Bronchial epithelial cell (primary cell): ENCODE results near the gene AMPH. TPM values are rescaled to one million over a fixed set of nuclear protein-coding genes. Genes with fewer than 3 reads are reported as not detected.

Experiments used
- DNase-seq: peaks from one replicate; pipeline ENCODE4 v3.0.0-alpha.2; 2010; ENCODE audit warnings: low read depth
- FAIRE-seq: peaks from 2 replicates; lab custom pipeline; 2011; peaks lifted over from hg19 to GRCh38; lab: Jason Lieb, UNC
- H3K27me3 ChIP-seq: 2 replicates; pipeline ENCODE4 v1.5.1; 2011; ENCODE audit warnings: low read length; ENCODE audit not compliant: control insufficient read depth, insufficient read depth
- H3K36me3 ChIP-seq: 2 replicates; pipeline ENCODE4 v1.5.1; 2011; ENCODE audit warnings: low read length; ENCODE audit not compliant: control insufficient read depth, insufficient read depth
- H3K4me3 ChIP-seq: 2 replicates; pipeline ENCODE4 v1.5.1; 2011; ENCODE audit warnings: mild to moderate bottlenecking, low read depth, low read length, control low read depth
- total RNA-seq: library from RNA; depleted of rRNA; stranded (reverse); fragments of >200 nt; gene quantifications from 2 replicates; pipeline ENCODE4 v1.2.1, GENCODE V29; 2014
- TF ChIP-seq, protein P1 (sequence below): IDR thresholded peaks from 2 replicates; pipeline ENCODE4 v1.5.1; 2011; ENCODE audit warnings: mild to moderate bottlenecking, moderate library complexity, low read length, control low read depth, inconsistent platforms; ENCODE audit not compliant: insufficient read depth, severe bottlenecking

Gene AMPH
- total RNA-seq, 1 donor from 2014 or later: not detected

DNA sequence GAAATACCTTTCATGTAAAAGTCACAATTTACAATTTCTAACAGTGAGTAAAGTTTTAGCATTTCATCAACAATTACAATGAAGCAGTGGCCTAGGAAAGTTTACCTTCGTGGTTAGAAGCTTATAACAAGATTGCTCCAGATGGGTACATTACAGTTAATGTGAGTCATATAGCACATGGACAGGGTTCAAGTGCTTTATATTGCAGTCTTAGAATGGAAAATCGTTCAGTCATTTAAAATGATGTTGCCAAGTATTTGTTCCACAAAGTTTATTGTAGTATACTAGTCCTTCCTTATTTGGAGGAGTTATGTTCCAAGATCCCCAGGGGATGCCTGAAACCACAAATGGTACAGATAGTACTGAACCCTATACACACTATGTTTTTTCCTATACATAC is 183.1 kb downstream of the AMPH start:
- FAIRE-seq: no peak
- DNase-seq: no peak
- no peaks in the 10 kb centered on the region for H3K36me3 ChIP-seq
- H3K4me3 ChIP-seq: no peak overlapping the region
- TF ChIP-seq, protein P1, sequence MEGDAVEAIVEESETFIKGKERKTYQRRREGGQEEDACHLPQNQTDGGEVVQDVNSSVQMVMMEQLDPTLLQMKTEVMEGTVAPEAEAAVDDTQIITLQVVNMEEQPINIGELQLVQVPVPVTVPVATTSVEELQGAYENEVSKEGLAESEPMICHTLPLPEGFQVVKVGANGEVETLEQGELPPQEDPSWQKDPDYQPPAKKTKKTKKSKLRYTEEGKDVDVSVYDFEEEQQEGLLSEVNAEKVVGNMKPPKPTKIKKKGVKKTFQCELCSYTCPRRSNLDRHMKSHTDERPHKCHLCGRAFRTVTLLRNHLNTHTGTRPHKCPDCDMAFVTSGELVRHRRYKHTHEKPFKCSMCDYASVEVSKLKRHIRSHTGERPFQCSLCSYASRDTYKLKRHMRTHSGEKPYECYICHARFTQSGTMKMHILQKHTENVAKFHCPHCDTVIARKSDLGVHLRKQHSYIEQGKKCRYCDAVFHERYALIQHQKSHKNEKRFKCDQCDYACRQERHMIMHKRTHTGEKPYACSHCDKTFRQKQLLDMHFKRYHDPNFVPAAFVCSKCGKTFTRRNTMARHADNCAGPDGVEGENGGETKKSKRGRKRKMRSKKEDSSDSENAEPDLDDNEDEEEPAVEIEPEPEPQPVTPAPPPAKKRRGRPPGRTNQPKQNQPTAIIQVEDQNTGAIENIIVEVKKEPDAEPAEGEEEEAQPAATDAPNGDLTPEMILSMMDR: no peak
- H3K27me3 ChIP-seq: no peaks in the 10 kb centered on the region

DNA sequence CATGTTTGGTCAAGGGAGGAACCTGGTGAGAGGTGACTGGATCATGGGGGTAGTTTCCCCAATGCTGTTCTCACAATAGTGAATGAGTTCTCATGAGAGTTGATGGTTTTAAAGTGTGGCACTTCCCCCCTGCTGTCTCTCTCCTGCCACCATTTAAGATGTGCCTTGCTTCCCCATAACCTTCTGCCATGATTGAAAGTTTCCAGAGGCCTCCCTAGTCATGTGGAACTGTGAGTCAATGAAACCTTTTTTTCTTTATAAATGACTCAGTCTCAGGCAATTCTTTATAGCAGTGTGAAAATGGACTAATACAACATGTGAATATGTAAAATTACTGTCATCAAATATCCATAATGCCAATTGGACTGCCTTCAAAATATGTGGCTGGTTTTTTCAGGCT is 192.2 kb downstream of the AMPH start:
- no peak overlapping the region for H3K4me3 ChIP-seq

DNA sequence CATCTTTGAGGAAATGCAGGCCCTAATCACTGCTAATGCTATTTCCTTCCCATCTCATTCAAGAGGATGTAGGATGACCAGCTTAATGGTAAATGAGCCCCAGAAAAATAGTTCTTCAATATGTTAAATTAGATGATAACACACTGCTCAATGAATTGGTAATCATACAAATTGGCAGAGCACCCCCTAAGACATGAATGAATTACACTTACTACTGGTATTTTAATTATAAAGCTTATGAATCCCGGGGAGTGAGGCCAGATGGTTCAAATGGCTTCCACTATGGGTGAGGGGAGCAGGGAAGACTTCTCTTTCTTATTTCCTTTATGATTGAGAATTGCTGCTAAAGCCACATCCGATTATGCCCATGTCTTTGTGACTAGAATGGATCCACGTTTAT is 198.5 kb downstream of the AMPH start:
- H3K4me3 ChIP-seq: no peak overlapping the region
- FAIRE-seq (no peak), DNase-seq (no peak)
- TF ChIP-seq, protein P1: no peak
- no peaks in the 10 kb centered on the region for H3K36me3 ChIP-seq
- H3K27me3 ChIP-seq: no peaks in the 10 kb centered on the region

More for the DNA sequence above, 192.2 kb downstream of the AMPH start:
- Histone ChIP-seq H3K36me3 (no peaks in the 10 kb centered on the region), H3K27me3 (no peaks in the 10 kb centered on the region)
- TF ChIP-seq, protein P1: no peak
- FAIRE-seq (no peak), DNase-seq (peak; percentile 25)

DNA sequence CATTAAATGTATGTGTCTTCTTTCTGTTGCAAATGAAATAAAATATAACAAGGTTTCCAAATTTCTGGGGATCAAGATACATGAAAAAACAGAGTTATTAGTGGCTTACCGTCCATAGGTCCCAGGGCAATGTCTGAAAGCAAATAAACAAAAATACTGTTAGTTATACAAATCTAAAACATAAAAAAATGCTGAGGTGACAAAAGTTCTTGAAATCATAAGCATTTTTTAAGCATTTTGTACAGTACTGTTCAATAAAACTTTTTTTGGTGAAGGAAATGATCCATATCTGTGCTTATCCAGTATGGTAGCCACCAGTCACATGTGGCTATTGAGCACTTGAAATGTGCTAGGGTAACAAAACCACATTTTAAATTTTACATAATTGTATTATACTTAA is 199.1 kb downstream of the AMPH start:
- H3K36me3 ChIP-seq: no peaks in the 10 kb centered on the region
- TF ChIP-seq, protein P1: no peak
- H3K4me3 ChIP-seq: no peak overlapping the region
- no peaks in the 10 kb centered on the region for H3K27me3 ChIP-seq
- FAIRE-seq (no peak), DNase-seq (no peak)

DNA sequence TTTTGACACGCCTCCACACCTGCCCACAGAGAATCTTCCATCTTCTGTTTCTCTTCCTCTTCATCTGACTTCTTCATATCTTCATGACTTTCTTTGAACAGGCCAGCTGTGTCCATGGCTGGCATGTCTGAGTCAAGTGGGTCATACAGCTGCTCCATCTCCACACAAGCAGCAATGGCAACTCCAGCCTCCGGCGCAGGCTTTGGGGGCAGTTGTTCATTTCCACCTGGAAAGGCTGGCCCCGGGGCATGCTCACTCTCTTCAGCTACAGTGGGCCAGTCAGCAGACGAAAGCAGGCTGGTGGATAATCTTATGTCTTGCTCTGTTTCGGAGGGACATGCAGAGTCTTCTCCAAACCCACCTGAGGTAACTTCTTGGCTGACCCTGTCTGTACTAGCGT is 202.1 kb downstream of the AMPH start:
- Histone ChIP-seq H3K27me3 (no peaks in the 10 kb centered on the region), H3K4me3 (no peak overlapping the region), H3K36me3 (no peaks in the 10 kb centered on the region)
- no peak for DNase-seq
- FAIRE-seq: no peak
- TF ChIP-seq, protein P1: no peak

DNA sequence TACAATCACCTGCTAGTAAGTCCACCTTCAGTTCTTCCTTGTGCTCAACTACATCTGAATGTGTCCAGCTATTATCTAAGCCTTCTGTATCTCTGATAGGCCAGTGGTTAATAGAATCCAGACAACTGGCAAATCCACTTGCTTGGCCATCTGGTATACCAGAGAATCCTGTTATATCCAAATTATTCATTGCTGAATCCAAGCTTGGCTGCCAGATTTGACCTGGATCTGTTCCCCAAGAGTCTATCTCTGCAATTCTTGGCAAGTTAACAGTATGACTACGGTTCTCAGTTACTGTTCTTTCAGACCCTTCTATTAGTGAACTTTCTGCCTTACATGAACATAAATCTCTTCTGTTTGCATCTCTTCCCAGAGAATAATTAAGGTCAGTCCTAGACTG is 203.1 kb downstream of the AMPH start:
- H3K36me3 ChIP-seq: no peaks in the 10 kb centered on the region
- DNase-seq: no peak
- TF ChIP-seq, protein P1: no peak
- FAIRE-seq: no peak
- H3K4me3 ChIP-seq: no peak overlapping the region
- H3K27me3 ChIP-seq: no peaks in the 10 kb centered on the region
